ENCODE data around the gene C1S. TPM values are rescaled to one million over a fixed set of nuclear protein-coding genes. Genes with fewer than 3 reads are reported as not detected.
A peak's percentile ranks its signal among the peaks of the same experiment; 100 is the strongest.

C1S gene
- total RNA-seq, 4 donors from 2014 or later = 103 to 191 (median 117) TPM

GRCh38 chr12:7093892-7094291 lies 33.4 kb downstream of the C1S start:
- Histone ChIP-seq H3K36me3 (no peaks in the 10 kb centered on the region), H3K4me3 (no peak overlapping the region), H3K27me3 (no peaks in the 10 kb centered on the region), H3K9me3 (no peaks in the 10 kb centered on the region), H3K27ac (no peak overlapping the region), H3K4me1 (peaks cover 4 to 38% (median 5%) of the 10 kb centered on the region in 4 donors)
- no peak for DNase-seq
- intact Hi-C loops (cut with DNase I; ENCODE audit: low total_unique reads) = loop anchor here (2.0 kb wide), 1 partner anchor 33 kb away; the partner anchor contains the start of gene C1S
- TF ChIP-seq EP300 (IDR thresholded peaks at IDR 0.05; ENCODE audit: low read depth) = no peak
- TF ChIP-seq POLR2A (IDR thresholded peaks at IDR 0.05) = peak; percentile 23
- no peak for TF ChIP-seq CTCF (IDR thresholded peaks at IDR 0.05)
- peak in 1 of 3 donors; percentile 34 for TF ChIP-seq POLR2AphosphoS5 (IDR thresholded peaks at IDR 0.05)
- WGBS, 2 donors (ENCODE audit: low coverage in 1 of 2) = 48% methylated on average over 8 to 10 of the region's 10 CpGs
- in situ Hi-C loops (cut with MboI; ENCODE audit: low pct_ligation_motif_present in 1 of 4, low pct_unique_long_range_greater_than_20kb in 1 of 4, low sequenced_read_pairs in 3 of 4) = no loop called here

- no peak for DNase-seq
- in situ Hi-C loops (cut with MboI; ENCODE audit: low pct_ligation_motif_present in 1 of 4, low pct_unique_long_range_greater_than_20kb in 1 of 4, low sequenced_read_pairs in 3 of 4) = no loop called here
- Histone ChIP-seq H3K4me1 (peaks cover 0 to 21% (median 5%) of the 10 kb centered on the region in 4 donors), H3K27me3 (no peaks in the 10 kb centered on the region), H3K27ac (no peak overlapping the region), H3K9me3 (no peaks in the 10 kb centered on the region), H3K4me3 (no peak overlapping the region), H3K36me3 (no peaks in the 10 kb centered on the region)
- 81 to 100% methylated on average over 1 to 26 of the region's 26 CpGs for WGBS, 2 donors (ENCODE audit: low coverage in 1 of 2)
- intact Hi-C loops (cut with DNase I; ENCODE audit: low total_unique reads) = no loop called here
- TF ChIP-seq POLR2AphosphoS5 (IDR thresholded peaks at IDR 0.05) (no peak), EP300 (IDR thresholded peaks at IDR 0.05; ENCODE audit: low read depth) (no peak), POLR2A (IDR thresholded peaks at IDR 0.05) (no peak), CTCF (IDR thresholded peaks at IDR 0.05) (no peak)
Measured at GRCh38 chr12:7096006-7096932, 35.8 kb downstream of the C1S start.

GRCh38 chr12:7096979-7097378 lies 36.5 kb downstream of the C1S start:
- WGBS, 2 donors (ENCODE audit: low coverage in 1 of 2) = 91% methylated on average over 19 of the region's 19 CpGs; no CpG with 5 or more reads in 1 of the 2 donors
- Histone ChIP-seq H3K36me3 (no peaks in the 10 kb centered on the region), H3K27me3 (no peaks in the 10 kb centered on the region), H3K9me3 (no peaks in the 10 kb centered on the region), H3K4me1 (peaks cover 0 to 18% (median 5%) of the 10 kb centered on the region in 4 donors), H3K27ac (no peak overlapping the region), H3K4me3 (no peak overlapping the region)
- intact Hi-C loops (cut with DNase I; ENCODE audit: low total_unique reads) = no loop called here
- no peak for DNase-seq
- in situ Hi-C loops (cut with MboI; ENCODE audit: low pct_ligation_motif_present in 1 of 4, low pct_unique_long_range_greater_than_20kb in 1 of 4, low sequenced_read_pairs in 3 of 4) = no loop called here
- TF ChIP-seq EP300 (IDR thresholded peaks at IDR 0.05; ENCODE audit: low read depth) (no peak), CTCF (IDR thresholded peaks at IDR 0.05) (no peak), POLR2A (IDR thresholded peaks at IDR 0.05) (no peak)

GRCh38 chr12:7099290-7099996 lies 38.9 kb downstream of the C1S start:
- Histone ChIP-seq H3K4me1 (no peaks in the 10 kb centered on the region), H3K27ac (no peak overlapping the region), H3K4me3 (no peak overlapping the region), H3K36me3 (no peaks in the 10 kb centered on the region), H3K9me3 (no peaks in the 10 kb centered on the region), H3K27me3 (no peaks in the 10 kb centered on the region)
- no peak for TF ChIP-seq EP300 (IDR thresholded peaks at IDR 0.05; ENCODE audit: low read depth)
- TF ChIP-seq POLR2A (IDR thresholded peaks at IDR 0.05) = no peak
- TF ChIP-seq CTCF (IDR thresholded peaks at IDR 0.05) = no peak
- TF ChIP-seq POLR2AphosphoS5 (IDR thresholded peaks at IDR 0.05) = no peak
- 86 to 93% methylated on average over 3 to 9 of the region's 9 CpGs for WGBS, 2 donors (ENCODE audit: low coverage in 1 of 2)
- no peak for DNase-seq
- in situ Hi-C loops (cut with MboI; ENCODE audit: low pct_ligation_motif_present in 1 of 4, low pct_unique_long_range_greater_than_20kb in 1 of 4, low sequenced_read_pairs in 3 of 4) (no loop called here), intact Hi-C loops (cut with DNase I; ENCODE audit: low total_unique reads) (no loop called here)
